ENCODE measurements around the gene PPARGC1A. TPM values are rescaled to one million over a fixed set of nuclear protein-coding genes. Genes with fewer than 3 reads are reported as not detected.

The PPARGC1A gene
- total and polyA plus RNA-seq, 12 donors, result 11.8 to 200 (median 102) TPM

- H3K27me3 ChIP-seq, result no peaks in the 10 kb centered on the region
- DNase-seq, result no peak
- H3K36me3 ChIP-seq, result no peaks in the 10 kb centered on the region
- no peak overlapping the region for H3K4me3 ChIP-seq
- ATAC-seq, result no peak
- peaks cover 0 to 7% (median 0%) of the 10 kb centered on the region in 11 donors for H3K9me3 ChIP-seq
- no peak overlapping the region for H3K27ac ChIP-seq
- peaks cover 0 to 12% (median 0%) of the 10 kb centered on the region in 9 donors for H3K4me1 ChIP-seq
- intact Hi-C loops (cut with DNase I), result no loop called here
- no peak for TF ChIP-seq CTCF (IDR thresholded peaks at IDR 0.05)
- WGBS, 2 donors, result 76 to 85% methylated on average over 2 of the region's 2 CpGs
These were observed 139.7 kb downstream of the PPARGC1A start for GRCh38 chr4:23750125-23750524.

GRCh38 chr4:23747281-23747735 lies 142.5 kb downstream of the PPARGC1A start:
- Histone ChIP-seq H3K9me3 (peaks cover 0 to 7% (median 0%) of the 10 kb centered on the region in 11 donors), H3K36me3 (no peaks in the 10 kb centered on the region), H3K4me3 (no peak overlapping the region), H3K4me1 (peaks cover 0 to 12% (median 0%) of the 10 kb centered on the region in 9 donors), H3K27me3 (no peaks in the 10 kb centered on the region), H3K27ac (no peak overlapping the region)
- intact Hi-C loops (cut with DNase I), result no loop called here
- peak in 1 of 8 donors; percentile 28 for ATAC-seq
- 48 to 57% methylated on average over 2 of the region's 2 CpGs for WGBS, 2 donors
- no peak for TF ChIP-seq CTCF (IDR thresholded peaks at IDR 0.05)
- no peak for DNase-seq

- no peak for DNase-seq
- H3K4me3 ChIP-seq, result no peak overlapping the region
- H3K4me1 ChIP-seq, result peaks cover 0 to 12% (median 0%) of the 10 kb centered on the region in 9 donors
- no peak for TF ChIP-seq CTCF (IDR thresholded peaks at IDR 0.05)
- H3K9me3 ChIP-seq, result peaks cover 0 to 7% (median 0%) of the 10 kb centered on the region in 11 donors
- no peak for ATAC-seq
- H3K36me3 ChIP-seq, result no peaks in the 10 kb centered on the region
- WGBS, 2 donors, result 49 to 78% methylated on average over 2 of the region's 2 CpGs
- intact Hi-C loops (cut with DNase I), result no loop called here
- no peaks in the 10 kb centered on the region for H3K27me3 ChIP-seq
- no peak overlapping the region for H3K27ac ChIP-seq
These were observed 143.2 kb downstream of the PPARGC1A start for GRCh38 chr4:23746672-23747071.

- Histone ChIP-seq H3K36me3 (no peaks in the 10 kb centered on the region), H3K27me3 (no peaks in the 10 kb centered on the region), H3K4me1 (peaks cover 0 to 12% (median 0%) of the 10 kb centered on the region in 9 donors), H3K9me3 (peaks cover 0 to 7% (median 0%) of the 10 kb centered on the region in 11 donors), H3K4me3 (no peak overlapping the region), H3K27ac (no peak overlapping the region)
- intact Hi-C loops (cut with DNase I), result no loop called here
- DNase-seq, result no peak
- no peak for TF ChIP-seq CTCF (IDR thresholded peaks at IDR 0.05)
- 72 to 87% methylated on average over 3 of the region's 3 CpGs for WGBS, 2 donors
- no peak for ATAC-seq
These were observed 143.8 kb downstream of the PPARGC1A start for GRCh38 chr4:23746027-23746426.
